GM19452 (cell line): ENCODE data around the gene GPR87.

ENCODE experiments used
- ATAC-seq: cut with Tn5 transposase; IDR thresholded peaks from one replicate; pipeline ENCODE4 v1.9.1; 2021; ENCODE audit not compliant: unreplicated experiment

Gene GPR87

GRCh38 chr3:151318313-151318712 lies 1.7 kb upstream of the GPR87 start:
- no peak for ATAC-seq

- ATAC-seq, result no peak
Observed at GRCh38 chr3:151315846-151316245, 774 bp downstream of the GPR87 start.

DNA sequence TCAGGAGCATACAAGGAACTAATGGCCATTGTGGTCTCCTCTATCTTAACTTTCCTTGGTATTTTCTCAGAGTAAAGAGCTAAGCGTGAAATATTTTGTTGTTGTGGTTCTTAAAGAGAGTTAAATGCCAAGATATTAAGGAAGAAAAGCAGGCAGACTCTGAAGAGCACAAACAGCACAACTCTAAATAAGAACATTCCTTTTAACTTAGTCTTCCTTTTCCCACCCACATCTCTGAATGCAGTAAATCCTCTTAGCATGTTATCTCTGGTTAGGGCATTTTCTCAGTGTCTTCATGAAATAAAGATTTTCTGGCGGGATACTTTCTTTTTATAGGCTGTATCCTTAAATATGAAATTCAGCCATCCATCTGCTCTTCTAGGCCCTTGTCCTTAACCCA lies 1.5 kb downstream of the GPR87 start:
- ATAC-seq, result no peak

DNA sequence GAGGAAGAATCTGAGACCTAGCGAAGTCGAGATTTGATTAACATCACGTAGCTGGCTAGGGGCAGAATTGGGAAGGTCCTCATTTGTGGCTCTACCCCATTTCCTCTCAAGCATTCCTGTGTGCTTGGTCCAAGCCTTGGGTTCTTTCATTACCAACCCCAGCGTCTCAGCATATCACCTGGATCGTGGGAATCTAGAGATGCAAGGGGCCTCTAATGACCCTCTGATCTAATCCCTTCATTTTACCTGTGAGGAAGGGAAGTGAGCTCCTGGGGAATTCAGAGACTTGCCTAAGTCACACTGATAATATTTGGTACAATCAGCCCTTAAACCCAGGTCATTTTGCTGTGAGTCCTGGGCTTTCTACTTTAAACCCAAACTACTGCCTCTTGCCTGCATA lies 2.0 kb downstream of the GPR87 start:
- ATAC-seq, result no peak

GRCh38 chr3:151314137-151314536 lies 2.5 kb downstream of the GPR87 start:
- ATAC-seq, result no peak

GRCh38 chr3:151312972-151313371 lies 3.6 kb downstream of the GPR87 start:
- ATAC-seq, result no peak

DNA sequence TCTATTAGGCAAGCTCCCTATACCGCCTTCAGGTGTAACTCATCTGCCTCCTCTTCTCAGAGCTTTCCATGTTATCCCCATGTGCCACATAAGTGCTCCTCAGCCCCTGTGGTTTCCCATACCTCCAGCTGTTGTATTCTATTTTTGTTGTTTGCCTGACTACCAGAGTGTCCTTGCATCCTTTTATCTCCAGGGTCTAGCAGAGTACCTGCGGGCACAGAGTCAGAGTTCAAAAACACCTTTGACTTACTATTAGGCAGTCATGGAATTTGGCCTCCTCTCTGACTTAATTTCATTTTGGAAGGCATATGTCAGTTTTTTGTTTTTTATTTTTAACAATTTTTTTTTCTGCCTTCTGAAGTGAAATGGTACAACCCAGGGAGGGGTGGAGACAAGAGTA lies 7.1 kb downstream of the GPR87 start:
- ATAC-seq, result no peak

GRCh38 chr3:151307583-151308488 lies 8.8 kb downstream of the GPR87 start:
- ATAC-seq, result no peak

DNA sequence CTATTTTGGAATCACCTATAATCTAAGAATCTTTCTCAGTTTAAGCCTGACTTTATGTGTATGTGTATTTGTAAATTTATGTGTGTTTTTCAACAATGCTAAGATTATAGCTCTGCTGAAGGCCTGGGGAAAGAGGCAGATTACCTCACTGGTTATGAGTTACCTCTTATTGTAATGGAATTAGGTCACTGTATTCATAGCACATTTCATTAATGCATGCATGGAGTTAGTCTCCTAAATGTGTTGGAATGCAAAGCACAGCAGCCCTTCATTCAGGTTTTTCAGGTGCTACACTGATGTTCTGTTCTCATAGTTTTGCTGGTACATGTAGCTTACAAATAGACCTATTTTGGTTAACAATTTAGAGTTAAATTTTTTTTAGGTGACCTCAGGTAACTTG lies 9.5 kb downstream of the GPR87 start:
- ATAC-seq, result no peak

DNA sequence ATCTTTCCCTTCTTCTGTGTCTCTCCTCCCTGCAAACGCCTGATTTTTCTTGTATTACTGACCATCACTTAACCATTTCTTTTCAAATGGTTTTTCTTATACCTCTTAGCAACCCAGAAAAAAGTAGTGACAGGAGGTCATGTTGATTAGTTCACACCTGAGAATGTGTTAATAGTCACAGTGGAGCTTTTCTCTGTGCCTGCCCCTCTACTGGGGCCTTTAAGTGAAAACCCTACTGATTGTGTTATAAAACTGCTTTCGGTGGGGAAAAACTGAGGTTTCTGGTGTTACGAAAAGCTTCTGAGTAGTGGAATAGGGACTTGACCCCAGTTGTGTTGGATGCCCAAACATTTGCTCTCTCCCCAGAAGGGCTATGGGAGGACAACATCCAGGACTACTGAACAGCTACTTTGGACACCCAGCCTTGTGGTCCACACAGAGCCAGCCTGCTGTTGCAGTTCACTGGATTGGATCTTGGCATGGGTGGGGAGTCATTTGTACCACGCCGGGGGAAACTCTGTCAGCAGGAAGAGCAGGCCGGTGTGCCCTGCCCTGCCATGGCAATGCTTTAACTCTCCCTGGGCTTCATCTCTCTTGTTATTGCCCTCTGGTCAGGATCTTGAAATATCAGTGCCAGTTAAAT lies 10.3 kb downstream of the GPR87 start:
- no peak for ATAC-seq

DNA sequence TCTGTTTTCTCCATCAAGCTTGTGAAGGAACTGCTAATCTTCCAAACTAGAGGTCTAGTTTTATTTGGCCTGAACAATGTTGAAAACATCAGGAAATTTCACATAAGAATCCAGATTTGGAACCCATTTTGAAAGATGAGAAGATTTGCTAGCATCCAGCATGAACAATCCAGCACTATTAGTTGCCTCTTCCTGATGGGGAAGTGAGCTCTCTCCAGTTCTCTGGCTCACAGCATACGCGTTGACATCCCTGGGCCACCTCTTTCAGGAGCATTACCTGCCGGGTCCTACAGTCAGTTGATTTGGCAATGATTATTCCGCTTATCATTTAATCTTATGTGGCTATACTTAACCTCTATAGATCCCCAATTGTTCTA lies 10.9 kb downstream of the GPR87 start:
- ATAC-seq, result no peak

GRCh38 chr3:151305060-151305774 lies 11.4 kb downstream of the GPR87 start:
- ATAC-seq, result no peak

DNA sequence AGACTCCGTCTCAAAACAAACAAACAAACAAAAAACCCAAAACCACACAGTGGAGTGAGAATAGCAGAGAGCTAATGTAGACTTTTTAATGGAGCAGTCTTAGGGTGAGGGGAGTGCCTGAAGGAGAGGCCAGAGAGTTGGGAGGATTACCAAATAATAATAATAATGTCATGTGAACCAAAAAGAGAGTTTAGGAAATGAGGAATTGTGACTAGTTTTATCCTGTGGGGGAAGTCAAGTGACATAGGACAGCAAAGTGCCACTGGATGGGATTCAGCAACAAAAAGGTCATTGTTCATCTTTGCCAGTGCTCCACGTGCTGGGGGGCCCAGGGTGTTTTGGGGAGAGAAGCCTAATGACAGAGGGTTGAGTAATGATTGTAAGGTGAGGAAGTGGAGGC lies 12.9 kb downstream of the GPR87 start:
- ATAC-seq, result no peak

GRCh38 chr3:151301787-151302186 lies 14.8 kb downstream of the GPR87 start:
- no peak for ATAC-seq

DNA sequence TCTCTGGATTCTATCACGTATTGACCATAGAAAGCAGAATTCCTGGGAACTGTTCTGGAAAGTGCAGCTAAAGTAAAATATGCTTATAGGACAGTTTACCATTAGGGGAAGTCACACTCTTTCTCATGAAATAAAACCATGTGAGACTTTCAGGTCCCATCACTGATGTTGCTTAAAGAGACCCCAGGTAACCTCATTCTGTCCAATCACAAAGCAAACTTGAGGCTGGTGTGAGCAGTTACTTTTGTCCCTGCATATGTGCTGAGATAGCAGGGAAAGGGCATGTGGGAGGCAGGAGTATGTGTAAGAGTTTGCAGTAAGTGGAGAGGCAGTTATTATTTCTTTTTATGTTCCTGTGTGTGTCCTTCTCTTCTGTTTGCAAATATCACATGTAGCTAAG lies 16.1 kb downstream of the GPR87 start:
- no peak for ATAC-seq

DNA sequence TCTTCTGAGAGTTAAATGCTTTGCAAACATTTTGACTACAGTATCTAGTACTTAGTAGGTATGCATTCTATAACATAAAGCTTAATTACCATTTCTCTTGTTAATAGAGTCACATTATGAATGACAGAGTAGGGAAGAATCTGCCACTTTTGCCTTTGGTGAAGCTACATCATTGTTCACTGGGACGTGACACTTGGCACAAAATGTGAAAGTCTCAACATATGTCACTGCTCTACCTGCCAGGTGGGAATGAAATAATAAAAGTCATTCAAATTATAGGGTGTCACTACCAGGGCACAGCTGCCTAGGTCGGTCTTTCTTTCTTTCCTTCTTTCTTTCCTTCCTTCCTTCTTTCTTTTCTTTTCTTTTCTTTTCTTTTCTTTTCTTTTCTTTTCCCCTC lies 17.6 kb downstream of the GPR87 start:
- no peak for ATAC-seq

- ATAC-seq, result no peak
Observed at GRCh38 chr3:151297429-151297828, 19.2 kb downstream of the GPR87 start.

GRCh38 chr3:151296226-151296625 lies 20.4 kb downstream of the GPR87 start:
- ATAC-seq, result no peak

DNA sequence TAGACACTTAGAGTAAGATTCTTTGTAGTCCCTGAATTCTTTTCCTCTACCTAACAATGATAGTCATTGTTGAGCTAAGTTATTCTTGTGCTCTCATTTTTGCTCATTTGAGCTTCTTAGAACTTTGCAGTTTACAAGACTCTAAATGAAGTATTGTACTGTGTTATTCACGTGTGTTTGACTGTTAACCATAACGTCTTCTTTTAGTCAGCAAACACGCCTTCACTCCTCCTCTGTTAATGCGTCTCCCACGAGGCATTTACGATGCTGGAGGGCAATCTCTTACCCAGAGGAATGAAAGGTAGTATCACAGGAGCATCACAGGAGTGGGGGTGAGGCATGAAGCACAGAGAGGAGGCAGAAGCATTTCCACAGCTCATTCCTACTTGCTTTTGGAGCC lies 23.5 kb downstream of the GPR87 start:
- no peak for ATAC-seq

DNA sequence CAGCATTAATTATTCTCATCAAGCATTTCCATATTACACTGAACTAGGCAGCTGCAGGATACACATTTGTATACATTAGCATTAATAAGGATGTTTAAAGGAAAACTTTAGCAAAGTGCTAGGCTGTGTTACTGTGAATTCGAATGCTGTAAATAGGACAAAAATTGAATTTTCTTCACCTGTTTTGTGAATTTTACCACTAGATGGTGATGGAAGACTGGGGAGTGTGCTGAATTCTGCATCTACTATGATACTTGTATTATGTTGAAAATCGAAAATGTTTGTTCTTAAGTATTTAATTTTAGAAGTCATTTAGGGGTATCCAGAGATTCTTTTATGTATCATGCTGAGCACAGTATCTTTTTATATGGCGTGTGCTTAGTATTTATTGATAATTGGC lies 25.9 kb downstream of the GPR87 start:
- no peak for ATAC-seq

DNA sequence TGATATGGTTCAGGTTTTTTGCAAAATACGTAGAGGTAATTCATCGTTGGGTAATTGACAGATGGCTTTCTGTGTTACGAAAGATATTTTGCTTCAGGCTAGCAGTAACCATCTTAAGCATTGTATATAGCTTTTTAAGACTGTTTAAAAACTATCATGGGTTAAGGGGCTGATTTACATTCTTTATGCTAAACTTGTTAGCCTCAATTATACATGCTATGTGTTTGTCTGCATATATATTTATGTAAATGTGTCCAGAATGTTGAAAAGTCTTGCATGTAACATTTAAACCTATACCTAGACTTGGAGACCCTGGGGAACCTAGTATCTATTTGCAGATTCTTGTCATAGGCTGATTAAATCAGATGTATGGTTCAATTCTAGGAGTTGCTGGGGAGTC lies 27.2 kb downstream of the GPR87 start:
- ATAC-seq, result no peak

GRCh38 chr3:151285940-151286339 lies 30.7 kb downstream of the GPR87 start:
- no peak for ATAC-seq
